Left ventricle myocardium superior (tissue), 1 donor: ENCODE results near the gene ZBTB48. TPM values are rescaled to one million over a fixed set of nuclear protein-coding genes. Genes with fewer than 3 reads are reported as not detected.

Experiments
- ATAC-seq: fragments of 200-7000 bp; cut with Tn5 transposase; one replicate; pipeline ENCODE4 v1.9.1; 2020; ENCODE audit warnings: mild to moderate bottlenecking, moderate library complexity
- DNase-seq: peaks from one replicate; pipeline ENCODE4 v3.0.0-alpha.2; 2020
- intact Hi-C: fragments of 100-400 bp; cut with micrococcal nuclease; formaldehyde crosslinking; loops from one replicate; pipeline ENCODE4 v1.11.0; 2022
- total RNA-seq: library from RNA; stranded (reverse); fragmentation: NEBNext Ultra II Directional; extraction: Animal tissue kit (Norgen Biotek cat#: 25700); gene quantifications from one replicate; pipeline ENCODE4 v1.2.1, GENCODE V29; 2021
- donor health status: DM: no; HTN: yes; CAD: no; lungs with severe emphysema.

The ZBTB48 gene
- total RNA-seq, 1 donor from 2014 or later, result 13.3 TPM

- DNase-seq (no peak), ATAC-seq (no peak)
- intact Hi-C loops, result no loop called here
Measured at GRCh38 chr1:6570100-6570499, 9.7 kb upstream of the ZBTB48 start.

- ATAC-seq (no peak), DNase-seq (no peak)
- intact Hi-C loops, result no loop called here
Measured at GRCh38 chr1:6570987-6571386, 8.8 kb upstream of the ZBTB48 start.

- DNase-seq, result no peak
- intact Hi-C loops, result no loop called here
- ATAC-seq, result no peak
Measured at GRCh38 chr1:6572653-6573383, 7.0 kb upstream of the ZBTB48 start.

GRCh38 chr1:6574025-6574620 lies 5.7 kb upstream of the ZBTB48 start:
- no peak for ATAC-seq
- DNase-seq, result no peak
- intact Hi-C loops, result no loop called here

GRCh38 chr1:6574818-6575217 lies 5.0 kb upstream of the ZBTB48 start:
- ATAC-seq (no peak), DNase-seq (no peak)
- intact Hi-C loops, result no loop called here

- intact Hi-C loops, result no loop called here
- DNase-seq (no peak), ATAC-seq (no peak)
Measured at GRCh38 chr1:6577831-6578525, 1.8 kb upstream of the ZBTB48 start.

GRCh38 chr1:6578624-6579373 lies 995 bp upstream of the ZBTB48 start:
- intact Hi-C loops, result no loop called here
- no peak for ATAC-seq
- no peak for DNase-seq

GRCh38 chr1:6580119-6580592 lies 362 bp downstream of the ZBTB48 start:
- ATAC-seq, result peak; percentile 0
- DNase-seq, result no peak
- intact Hi-C loops, result no loop called here

GRCh38 chr1:6580593-6581409 lies 1.0 kb downstream of the ZBTB48 start:
- ATAC-seq (peak; percentile 1), DNase-seq (peak; percentile 35)
- intact Hi-C loops, result no loop called here

GRCh38 chr1:6581561-6582305 lies 1.9 kb downstream of the ZBTB48 start:
- ATAC-seq, result no peak
- DNase-seq, result peak; percentile 38
- intact Hi-C loops, result no loop called here

GRCh38 chr1:6582370-6582769 lies 2.6 kb downstream of the ZBTB48 start:
- no peak for DNase-seq
- no peak for ATAC-seq
- intact Hi-C loops, result no loop called here

GRCh38 chr1:6584126-6585080 lies 4.6 kb downstream of the ZBTB48 start:
- DNase-seq, result no peak
- intact Hi-C loops, result no loop called here
- ATAC-seq, result no peak

GRCh38 chr1:6585081-6585722 lies 5.4 kb downstream of the ZBTB48 start:
- ATAC-seq, result no peak
- DNase-seq, result no peak
- intact Hi-C loops, result no loop called here

GRCh38 chr1:6585841-6586240 lies 6.0 kb downstream of the ZBTB48 start:
- ATAC-seq (no peak), DNase-seq (no peak)
- intact Hi-C loops, result no loop called here

GRCh38 chr1:6586404-6586816 lies 6.6 kb downstream of the ZBTB48 start:
- DNase-seq (no peak), ATAC-seq (peak; percentile 17)
- intact Hi-C loops, result no loop called here

GRCh38 chr1:6587261-6588005 lies 7.6 kb downstream of the ZBTB48 start:
- intact Hi-C loops, result no loop called here
- DNase-seq, result peak; percentile 87
- peak; percentile 87 for ATAC-seq
